Activated T-helper 2 cell treated with anti-CD3 and anti-CD28 coated beads, Interferon-gamma antibody, Interleukin-2, Interleukin-4, amounts not matched to agents 10 μg/mL and 5 μg/mL and 100 μg/mL, durations not matched to agents 14 hours and 24 hours and 36 hours (primary cell): ENCODE data around the gene DGKA. TPM values are rescaled to one million over a fixed set of nuclear protein-coding genes. Genes with fewer than 3 reads are reported as not detected.

Experiments
- DNase-seq: peaks from one replicate; pipeline ENCODE4 v3.0.0; 2021; ENCODE audit warnings: low spot score
- H3K27ac Mint-ChIP-seq: one replicate; pipeline ENCODE4 v1.8.0; 2021; ENCODE audit warnings: mixed read lengths
- H3K27me3 Mint-ChIP-seq: one replicate; pipeline ENCODE4 v1.8.0; 2021; ENCODE audit warnings: low read depth, mixed read lengths
- H3K36me3 Mint-ChIP-seq: one replicate; pipeline ENCODE4 v1.8.0; 2021; ENCODE audit warnings: low read depth, mixed read lengths
- H3K4me1 Mint-ChIP-seq: one replicate; pipeline ENCODE4 v1.8.0; 2021; ENCODE audit warnings: low read depth, mixed read lengths
- H3K4me3 Mint-ChIP-seq: one replicate; pipeline ENCODE4 v1.8.0; 2021; ENCODE audit warnings: low read depth, mild to moderate bottlenecking, moderate library complexity, mixed read lengths
- H3K9me3 Mint-ChIP-seq: one replicate; pipeline ENCODE4 v1.8.0; 2021; ENCODE audit warnings: mixed read lengths
- intact Hi-C: fragments of 100-400 bp; cut with micrococcal nuclease; formaldehyde crosslinking; loops from one replicate; pipeline ENCODE4 v1.15.1; 2023
- total RNA-seq: library from RNA; stranded (reverse); gene quantifications from 2 replicates; pipeline ENCODE4 v1.2.3, GENCODE V29; 2022

The DGKA gene
- total RNA-seq, 1 donor from 2014 or later = 218 TPM

DNA sequence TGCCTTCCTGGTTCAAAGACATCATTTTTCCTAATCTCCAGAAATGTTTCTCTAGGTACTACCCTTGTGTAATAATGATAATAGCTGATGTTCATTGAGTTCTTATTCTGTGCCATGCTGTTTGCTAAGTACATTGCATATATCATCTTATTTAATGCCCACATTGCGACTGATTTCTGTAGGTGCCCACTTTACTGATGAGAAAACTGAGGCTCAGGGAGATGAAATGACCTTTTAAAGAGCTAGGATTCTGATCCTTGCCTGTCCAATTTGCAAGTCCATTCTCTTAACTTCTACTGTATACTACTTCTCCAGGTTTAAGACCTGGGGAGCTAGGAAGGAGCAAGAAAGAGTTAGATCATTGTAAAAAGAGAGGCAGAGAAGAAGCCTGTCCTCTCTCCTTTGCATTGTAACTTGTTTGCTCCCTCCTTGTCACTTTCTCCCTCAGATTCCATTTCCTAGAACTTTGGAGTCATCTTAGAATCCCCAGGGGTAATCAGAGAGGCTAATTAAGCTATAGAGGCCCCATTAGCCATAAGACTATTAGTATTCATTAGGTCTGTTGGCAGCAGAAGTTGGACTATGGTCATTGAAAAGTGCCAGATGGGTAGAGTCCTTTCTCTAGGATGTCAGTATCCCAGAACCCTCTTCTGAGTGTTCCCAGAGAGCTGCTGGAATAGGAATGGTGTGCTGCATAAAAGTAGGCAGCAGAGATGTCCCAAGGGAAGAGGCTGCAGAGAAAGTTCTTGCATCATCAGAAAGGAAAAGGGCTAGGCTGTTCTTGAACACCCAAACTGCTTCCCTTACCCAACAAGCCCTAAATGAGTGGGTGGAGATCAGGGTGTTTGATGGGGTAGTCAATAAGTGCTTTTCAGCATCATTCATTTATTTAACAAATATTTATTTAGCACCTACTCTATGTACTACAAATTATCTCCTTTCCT, 3.1 kb downstream of the DGKA start:
- Mint-ChIP-seq H3K9me3 (no peaks in the 10 kb centered on the region), H3K27ac (peak overlapping the region; percentile 53), H3K4me1 (peaks cover 70% of the 10 kb centered on the region), H3K4me3 (peak overlapping the region; percentile 99), H3K27me3 (no peaks in the 10 kb centered on the region), H3K36me3 (peaks cover 64% of the 10 kb centered on the region)
- intact Hi-C loops = loop anchor here (5.0 kb wide), 1 partner anchor 952 kb away; the partner anchor contains the start of gene TESPA1
- DNase-seq = no peak

DNA sequence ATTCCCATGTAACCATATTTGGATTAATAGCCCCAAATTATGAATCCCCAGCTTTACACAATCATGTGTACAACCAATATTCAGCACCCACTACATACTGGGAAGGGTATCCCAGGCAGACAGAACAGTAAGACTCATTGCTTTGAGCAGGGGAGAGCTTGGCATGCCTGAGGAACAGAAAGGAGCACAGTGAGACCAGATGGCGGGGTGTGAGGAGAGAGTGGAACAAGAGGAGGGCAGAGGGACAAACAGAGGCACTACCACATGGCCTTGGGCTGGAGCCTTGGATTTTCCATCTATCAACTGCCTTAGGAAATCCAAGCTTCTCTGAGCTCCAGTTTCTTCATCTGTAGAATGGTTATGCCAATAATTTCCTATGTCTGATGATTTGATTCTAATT, 3.8 kb downstream of the DGKA start:
- H3K4me3 Mint-ChIP-seq = peak overlapping the region; percentile 34
- H3K36me3 Mint-ChIP-seq = peaks cover 71% of the 10 kb centered on the region
- intact Hi-C loops = loop anchor here (5.0 kb wide), 1 partner anchor 952 kb away; the partner anchor contains the start of gene TESPA1
- peak overlapping the region; percentile 42 for H3K27ac Mint-ChIP-seq
- no peaks in the 10 kb centered on the region for H3K27me3 Mint-ChIP-seq
- H3K4me1 Mint-ChIP-seq = peaks cover 67% of the 10 kb centered on the region
- H3K9me3 Mint-ChIP-seq = no peaks in the 10 kb centered on the region
- DNase-seq = no peak

DNA sequence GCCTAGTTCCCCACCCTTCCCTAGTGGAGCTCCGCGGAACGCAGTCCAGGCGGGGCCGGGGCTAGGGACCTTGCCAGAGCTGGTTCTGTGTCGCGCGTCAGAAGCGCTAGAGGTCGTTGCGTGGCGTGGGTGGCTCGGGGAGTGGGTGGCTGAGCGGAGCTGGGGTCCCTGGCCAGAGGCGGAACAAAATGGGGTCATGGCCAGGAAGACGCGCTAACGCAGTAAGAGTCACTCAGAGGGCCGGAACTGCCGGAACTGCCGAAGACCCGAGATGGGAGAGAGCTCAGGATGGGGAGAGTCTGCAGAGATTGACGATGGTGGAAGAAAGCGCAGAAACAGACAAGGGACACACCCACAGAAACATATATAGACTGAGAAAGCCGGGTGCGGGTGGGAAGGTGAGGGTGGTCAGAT, 4.8 kb downstream of the DGKA start:
- H3K4me3 Mint-ChIP-seq = peak overlapping the region; percentile 34
- H3K9me3 Mint-ChIP-seq = no peaks in the 10 kb centered on the region
- intact Hi-C loops = no loop called here
- no peak for DNase-seq
- H3K27ac Mint-ChIP-seq = peak overlapping the region; percentile 68
- H3K4me1 Mint-ChIP-seq = peaks cover 67% of the 10 kb centered on the region
- H3K27me3 Mint-ChIP-seq = no peaks in the 10 kb centered on the region
- H3K36me3 Mint-ChIP-seq = peaks cover 78% of the 10 kb centered on the region

DNA sequence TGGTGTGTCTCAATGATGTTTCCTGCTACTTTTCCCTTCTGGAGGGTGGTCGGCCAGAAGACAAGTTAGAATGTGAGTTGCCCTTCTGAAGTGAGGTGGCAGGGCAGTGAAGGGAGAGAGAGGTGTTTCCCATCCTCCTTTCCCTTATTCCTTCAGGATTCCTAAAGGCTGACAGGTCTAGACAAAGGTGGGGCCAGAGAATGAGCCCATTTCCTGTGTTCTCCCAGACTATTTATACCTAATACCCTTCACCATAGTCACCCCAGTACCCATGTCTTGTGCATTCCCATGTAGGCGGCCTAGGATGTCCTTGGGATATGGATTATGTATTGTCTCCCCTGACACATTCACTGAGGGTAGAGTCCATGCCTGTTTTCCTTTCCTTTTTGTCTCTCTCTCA, 7.0 kb downstream of the DGKA start:
- H3K27me3 Mint-ChIP-seq = no peaks in the 10 kb centered on the region

DNA sequence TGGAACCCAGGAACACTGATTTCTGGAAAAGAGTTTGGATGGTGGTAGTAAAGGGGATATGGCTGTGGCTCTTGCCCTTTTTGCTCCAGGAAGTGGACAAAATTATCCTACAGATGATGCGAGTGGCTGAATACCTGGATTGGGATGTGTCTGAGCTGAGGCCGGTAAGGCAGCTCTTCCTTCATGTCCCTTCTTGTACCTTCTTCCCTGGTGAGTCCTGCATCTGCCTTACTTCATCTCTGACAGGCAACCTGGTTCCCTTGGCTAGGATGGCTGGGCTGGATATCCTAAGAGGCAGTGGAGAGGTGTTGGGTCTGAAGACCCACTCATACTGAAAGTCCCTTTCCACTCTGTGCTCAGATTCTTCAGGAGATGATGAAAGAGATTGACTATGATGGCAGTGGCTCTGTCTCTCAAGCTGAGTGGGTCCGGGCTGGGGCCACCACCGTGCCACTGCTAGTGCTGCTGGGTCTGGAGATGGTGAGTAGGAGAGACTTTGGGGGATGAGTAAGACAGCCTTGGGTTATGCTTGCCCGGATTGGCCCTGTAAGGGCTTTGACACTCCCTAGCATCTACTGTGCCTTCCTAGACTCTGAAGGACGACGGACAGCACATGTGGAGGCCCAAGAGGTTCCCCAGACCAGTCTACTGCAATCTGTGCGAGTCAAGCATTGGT, 8.0 kb downstream of the DGKA start:
- Mint-ChIP-seq H3K27me3 (no peaks in the 10 kb centered on the region), H3K4me1 (peaks cover 57% of the 10 kb centered on the region), H3K36me3 (peaks cover 86% of the 10 kb centered on the region), H3K27ac (peak overlapping the region; percentile 67), H3K4me3 (no peak overlapping the region), H3K9me3 (no peaks in the 10 kb centered on the region)
- intact Hi-C loops = no loop called here
- DNase-seq = no peak

More for the DNA sequence above, 7.0 kb downstream of the DGKA start:
- no peak overlapping the region for H3K4me3 Mint-ChIP-seq
- H3K4me1 Mint-ChIP-seq = peaks cover 63% of the 10 kb centered on the region
- peak overlapping the region; percentile 44 for H3K27ac Mint-ChIP-seq
- peaks cover 85% of the 10 kb centered on the region for H3K36me3 Mint-ChIP-seq
- intact Hi-C loops = no loop called here
- no peaks in the 10 kb centered on the region for H3K9me3 Mint-ChIP-seq
- DNase-seq = no peak

DNA sequence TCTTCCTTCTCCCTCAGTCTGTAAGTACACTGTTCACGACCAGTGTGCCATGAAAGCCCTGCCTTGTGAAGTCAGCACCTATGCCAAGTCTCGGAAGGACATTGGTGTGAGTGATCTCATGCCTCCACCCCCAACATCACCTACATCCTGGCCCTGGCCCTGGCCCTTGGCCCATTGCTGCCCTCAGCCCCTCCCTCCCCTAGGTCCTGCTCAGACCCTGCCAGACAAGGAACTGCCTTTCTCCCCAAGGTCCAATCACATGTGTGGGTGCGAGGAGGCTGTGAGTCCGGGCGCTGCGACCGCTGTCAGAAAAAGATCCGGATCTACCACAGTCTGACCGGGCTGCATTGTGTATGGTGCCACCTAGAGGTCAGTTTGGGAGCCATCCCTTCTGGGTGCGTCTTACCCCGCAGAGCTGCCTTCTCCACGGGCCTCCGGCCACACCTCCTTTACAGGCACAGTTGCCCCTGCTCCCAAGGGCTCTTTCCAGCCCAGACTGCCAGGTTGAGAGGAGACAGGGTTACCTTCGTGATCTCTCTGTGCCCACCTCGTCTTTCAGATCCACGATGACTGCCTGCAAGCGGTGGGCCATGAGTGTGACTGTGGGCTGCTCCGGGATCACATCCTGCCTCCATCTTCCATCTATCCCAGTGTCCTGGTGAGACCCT, 9.2 kb downstream of the DGKA start:
- Mint-ChIP-seq H3K36me3 (peaks cover 94% of the 10 kb centered on the region), H3K27ac (peak overlapping the region; percentile 51), H3K4me1 (peaks cover 50% of the 10 kb centered on the region), H3K27me3 (no peaks in the 10 kb centered on the region), H3K9me3 (no peaks in the 10 kb centered on the region), H3K4me3 (no peak overlapping the region)
- intact Hi-C loops = loop anchor here (1.0 to 2.0 kb wide), 2 partner anchors 9 to 13 kb away; partner anchors contain the start of genes DGKA and PYM1
- DNase-seq = peak; percentile 76

DNA sequence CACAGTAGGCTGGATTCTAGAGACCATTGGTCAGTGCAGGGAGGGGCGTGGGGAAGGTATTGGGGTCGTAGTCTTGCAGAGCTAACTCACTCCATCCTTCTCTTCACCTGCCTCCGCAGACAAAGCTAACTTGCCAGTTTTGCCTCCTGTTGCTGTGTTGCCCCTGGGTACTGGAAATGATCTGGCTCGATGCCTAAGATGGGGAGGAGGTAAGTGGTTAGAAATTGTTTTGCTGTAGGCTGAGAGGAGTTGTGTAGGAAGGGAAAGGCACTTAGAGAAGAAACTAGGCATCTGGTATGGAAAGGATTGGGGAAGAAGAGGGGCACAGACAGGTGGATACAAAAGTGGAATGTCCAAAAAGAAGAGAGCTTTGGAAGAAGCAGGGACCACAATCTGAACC, 11.1 kb downstream of the DGKA start:
- H3K27ac Mint-ChIP-seq = peak overlapping the region; percentile 20
- peaks cover 97% of the 10 kb centered on the region for H3K36me3 Mint-ChIP-seq
- peaks cover 40% of the 10 kb centered on the region for H3K4me1 Mint-ChIP-seq
- no peaks in the 10 kb centered on the region for H3K27me3 Mint-ChIP-seq
- no peak overlapping the region for H3K4me3 Mint-ChIP-seq
- H3K9me3 Mint-ChIP-seq = no peaks in the 10 kb centered on the region
- intact Hi-C loops = no loop called here
- no peak for DNase-seq

DNA sequence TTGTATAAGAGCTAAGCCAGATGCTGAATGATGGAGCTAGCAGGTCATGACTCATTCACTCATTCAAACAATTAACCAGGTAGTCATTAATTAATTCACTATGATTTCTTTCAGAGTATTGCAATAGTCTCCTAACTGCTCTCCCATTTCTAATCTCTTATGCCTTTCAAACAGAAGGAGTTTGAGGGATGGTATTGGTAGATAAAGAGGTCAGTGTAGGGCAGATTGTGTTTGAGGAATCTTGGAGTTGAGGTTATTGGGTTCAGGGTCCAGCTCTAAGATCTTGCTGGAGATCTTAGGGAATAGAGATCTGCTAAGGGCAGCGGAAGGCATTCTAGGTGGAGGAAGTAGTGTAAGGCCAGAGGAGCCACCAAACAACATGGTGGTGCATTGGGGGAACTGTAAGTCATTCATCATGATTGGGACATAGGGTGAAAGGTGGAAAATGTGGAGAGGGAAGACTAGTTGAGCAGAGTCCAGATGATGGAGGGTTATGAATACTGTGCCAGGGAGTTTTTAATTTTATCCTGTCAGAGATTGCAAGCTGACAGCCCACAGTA, 11.7 kb downstream of the DGKA start:
- no peak for DNase-seq
- peaks cover 96% of the 10 kb centered on the region for H3K36me3 Mint-ChIP-seq
- intact Hi-C loops = no loop called here
- H3K27ac Mint-ChIP-seq = peak overlapping the region; percentile 9
- H3K9me3 Mint-ChIP-seq = no peaks in the 10 kb centered on the region
- H3K27me3 Mint-ChIP-seq = no peaks in the 10 kb centered on the region
- H3K4me3 Mint-ChIP-seq = no peak overlapping the region
- peaks cover 35% of the 10 kb centered on the region for H3K4me1 Mint-ChIP-seq

DNA sequence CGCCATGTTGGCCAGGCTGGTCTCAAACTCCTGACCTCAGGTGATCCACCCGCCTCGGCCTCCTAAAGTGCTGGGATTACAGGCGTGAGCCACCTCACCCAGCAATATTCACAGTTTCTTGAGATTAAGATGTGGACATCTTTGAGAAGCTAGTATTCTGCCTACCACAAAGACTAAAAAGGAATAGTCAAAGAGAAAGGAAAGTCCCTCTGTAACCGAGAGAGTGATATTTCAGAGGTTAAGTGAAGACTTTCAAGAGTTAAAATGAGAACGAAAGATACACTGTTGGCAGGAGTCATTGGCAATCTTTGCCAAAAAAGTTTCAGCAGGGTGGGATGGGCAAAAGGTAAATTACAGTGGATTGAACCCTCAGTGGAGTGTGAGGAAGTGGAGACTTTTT, 15.6 kb downstream of the DGKA start:
- Mint-ChIP-seq H3K27ac (peak overlapping the region; percentile 43), H3K4me1 (peaks cover 10% of the 10 kb centered on the region), H3K27me3 (no peaks in the 10 kb centered on the region), H3K36me3 (peaks cover 76% of the 10 kb centered on the region), H3K9me3 (no peaks in the 10 kb centered on the region), H3K4me3 (no peak overlapping the region)
- DNase-seq = no peak
- intact Hi-C loops = no loop called here

DNA sequence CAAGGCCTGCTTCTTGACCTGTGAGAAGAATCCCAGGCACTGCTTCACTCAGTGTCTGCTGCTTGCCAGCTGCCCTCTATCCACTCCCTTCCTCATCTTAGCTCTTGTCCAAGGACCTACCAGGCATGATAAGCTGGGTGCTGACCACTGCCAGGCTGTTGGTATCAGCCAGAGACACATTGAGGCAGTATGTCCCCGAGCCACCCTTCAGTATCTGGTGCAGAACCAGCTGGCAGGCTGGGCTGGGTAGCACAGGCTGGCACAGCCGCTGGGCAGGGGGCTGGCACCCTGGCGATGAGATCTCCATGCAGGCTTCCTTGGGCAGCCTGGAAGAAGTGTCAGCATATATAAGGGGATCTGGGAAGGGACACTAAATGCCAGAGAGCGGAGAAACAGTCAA, 24.4 kb downstream of the DGKA start:
- peaks cover 51% of the 10 kb centered on the region for H3K36me3 Mint-ChIP-seq
- peaks cover 4% of the 10 kb centered on the region for H3K4me1 Mint-ChIP-seq
- intact Hi-C loops = no loop called here
- H3K27ac Mint-ChIP-seq = peak overlapping the region; percentile 39
- no peak overlapping the region for H3K4me3 Mint-ChIP-seq
- no peaks in the 10 kb centered on the region for H3K9me3 Mint-ChIP-seq
- H3K27me3 Mint-ChIP-seq = no peaks in the 10 kb centered on the region
- DNase-seq = no peak

DNA sequence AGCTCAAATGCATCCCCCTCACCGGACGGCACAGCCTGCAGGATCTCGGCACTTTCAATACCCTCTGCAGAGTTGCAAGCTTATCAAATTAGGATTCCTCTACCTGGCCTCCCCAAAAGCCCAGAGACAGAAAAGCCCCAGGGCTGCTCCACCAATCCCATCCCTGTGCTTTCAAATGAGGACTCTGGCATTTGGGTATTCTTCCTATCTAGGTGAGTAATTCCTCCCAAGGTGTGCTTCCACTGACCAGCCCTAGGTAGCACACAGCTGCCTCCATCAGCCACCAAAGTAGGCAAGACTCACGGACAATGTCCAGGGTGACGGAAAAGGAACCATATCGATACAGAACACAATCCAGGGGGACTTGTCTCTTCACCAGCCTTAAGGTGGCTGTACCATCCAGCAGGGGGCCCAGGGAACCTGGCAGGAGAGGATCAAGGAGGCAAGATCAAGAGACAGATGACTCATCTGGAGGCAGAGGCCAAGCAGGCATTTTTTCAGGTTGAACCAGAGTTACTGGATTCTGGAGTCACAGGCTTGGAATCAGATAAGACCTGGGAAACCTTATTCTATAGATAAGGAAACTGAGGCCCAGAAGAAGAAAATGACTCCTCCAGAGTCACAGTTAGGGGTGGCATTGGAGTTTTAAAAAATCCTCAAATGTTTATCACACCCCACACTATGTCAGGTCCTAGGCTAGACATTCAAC, 25.0 kb downstream of the DGKA start:
- peaks cover 4% of the 10 kb centered on the region for H3K4me1 Mint-ChIP-seq
- H3K4me3 Mint-ChIP-seq = no peak overlapping the region
- intact Hi-C loops = no loop called here
- no peaks in the 10 kb centered on the region for H3K9me3 Mint-ChIP-seq
- H3K36me3 Mint-ChIP-seq = peaks cover 48% of the 10 kb centered on the region
- H3K27me3 Mint-ChIP-seq = no peaks in the 10 kb centered on the region
- peak overlapping the region; percentile 4 for H3K27ac Mint-ChIP-seq
- DNase-seq = peak; percentile 28
